Spleen (tissue), 11 donors: ENCODE measurements around the gene KLHL8. TPM values are rescaled to one million over a fixed set of nuclear protein-coding genes. Genes with fewer than 3 reads are reported as not detected.

ENCODE experiments used
- DNase-seq: peaks from one replicate; pipeline ENCODE4 v3.0.0-alpha.2; 2020
- H3K27ac ChIP-seq, 8 donors: fragments of 200-600 bp; sonication (generic) in 7 of 8; 1 replicate in 4 of 8; 2 replicates in 4 of 8; pipeline versions ENCODE4 v1.5.0 to v1.8.0; 2016 to 2021; ENCODE audit warnings: inconsistent platforms in 4 of 8, mild to moderate bottlenecking in 4 of 8, moderate library complexity in 1 of 8
- H3K27me3 ChIP-seq, 7 donors: fragments of 200-600 bp; sonication (generic) in 6 of 7; replicated peaks in 1 of 7; 1 replicate in 4 of 7; 2 replicates in 3 of 7; pipeline versions ENCODE4 v1.5.0 to v1.8.0; 2016 to 2021; ENCODE audit warnings: inconsistent platforms in 3 of 7, mild to moderate bottlenecking in 1 of 7
- H3K36me3 ChIP-seq, 6 donors: fragments of 200-600 bp; sonication (generic) in 5 of 6; 1 replicate in 4 of 6; 2 replicates in 2 of 6; pipeline versions ENCODE4 v1.5.0 to v1.8.0; 2016 to 2021; ENCODE audit warnings: inconsistent platforms in 2 of 6
- H3K4me1 ChIP-seq, 6 donors: fragments of 200-600 bp; sonication (generic) in 5 of 6; 1 replicate in 3 of 6; 2 replicates in 3 of 6; pipeline versions ENCODE4 v1.5.0 to v1.8.0; 2016 to 2021; ENCODE audit warnings: inconsistent platforms in 3 of 6
- H3K4me3 ChIP-seq, 8 donors: fragments of 200-600 bp; sonication (generic) in 7 of 8; 1 replicate in 4 of 8; 2 replicates in 4 of 8; pipeline versions ENCODE4 v1.5.0 to v1.8.0; 2016 to 2021; ENCODE audit warnings: inconsistent platforms in 4 of 8, mild to moderate bottlenecking in 4 of 8, moderate library complexity in 2 of 8
- H3K9me3 ChIP-seq, 8 donors: fragments of 200-600 bp; sonication (generic) in 7 of 8; 1 replicate in 4 of 8; 2 replicates in 4 of 8; pipeline versions ENCODE4 v1.5.0 to v1.8.0; 2016 to 2021; ENCODE audit warnings: inconsistent platforms in 4 of 8
- POLR2A ChIP-seq, 3 donors: fragments of 450-650 bp; IDR thresholded peaks; one replicate each; pipeline ENCODE4 v1.5.1; 2017; ENCODE audit warnings: antibody characterized with exemption in 3 of 3, mild to moderate bottlenecking in 1 of 3
- POLR2AphosphoS5 ChIP-seq, 3 donors: sonication (generic); formaldehyde crosslinking; IDR thresholded peaks; one replicate each; pipeline ENCODE4 v1.5.1; 2017; ENCODE audit warnings: antibody characterized with exemption in 3 of 3
- WGBS, 5 donors: extraction: QIAGEN DNeasy Blood & Tissue Kit in 3 of 5; methylation state at CpG; one replicate each; pipeline versions ENCODE4 v1.1.5 to v1.1.7; 2013 to 2018; 5-methylcytosine and 5-hydroxymethylcytosine counted together
- intact Hi-C: fragments of 100-400 bp; cut with DNase I; formaldehyde crosslinking; loops from one replicate; pipeline ENCODE4 v1.15.0; 2023; ENCODE audit warnings: low total_unique reads
- polyA plus RNA-seq, 3 donors: library from polyadenylated mRNA; stranded (reverse); fragments of 200-250 nt; gene quantifications; one replicate each; pipeline ENCODE4 v1.2.1, GENCODE V29; 2013
- total RNA-seq, 7 donors: library from RNA; depleted of rRNA in 3 of 7; stranded (reverse); fragments of >200 nt in 3 of 7; fragmentation: NEBNext Ultra II Directional in 4 of 7; extraction: Animal tissue kit (Norgen Biotek cat#: 25700) in 4 of 7; gene quantifications; one replicate each; pipeline versions ENCODE4 v1.1.0 to v1.2.1, GENCODE V29; 2016 to 2021
- TF ChIP-seq, protein P1 (sequence below), 11 experiments: fragments of 200-600 bp in 7 of 11; fragments of 450-650 bp in 4 of 11; sonication (generic) in 4 of 11; IDR thresholded peaks in 8 of 11; conservative IDR thresholded peaks in 3 of 11; 1 replicate in 7 of 11; 2 replicates in 4 of 11; pipeline versions ENCODE4 v1.4.0 to v1.8.0; 2016 to 2021; ENCODE audit warnings: antibody characterized with exemption in 11 of 11, inconsistent platforms in 4 of 11, mild to moderate bottlenecking in 1 of 11
- donor health status: healthy with polysubstance abuse.
- donor health status: DM: no; HTN: no; CAD: no; lungs with moderate emphysema.
- donor health status: DM: no; HTN: no; CAD: no.
- donor health status: Bipolar disorder and iron deficiency.
- donor health status: healthy.
- donor health status: DM: no; HTN: no; CAD: no.
- donor health status: DM: yes; HTN: yes; CAD: no.

Gene KLHL8
- total and polyA plus RNA-seq, 10 donors, result 2.6 to 17.6 (median 15.0) TPM

DNA sequence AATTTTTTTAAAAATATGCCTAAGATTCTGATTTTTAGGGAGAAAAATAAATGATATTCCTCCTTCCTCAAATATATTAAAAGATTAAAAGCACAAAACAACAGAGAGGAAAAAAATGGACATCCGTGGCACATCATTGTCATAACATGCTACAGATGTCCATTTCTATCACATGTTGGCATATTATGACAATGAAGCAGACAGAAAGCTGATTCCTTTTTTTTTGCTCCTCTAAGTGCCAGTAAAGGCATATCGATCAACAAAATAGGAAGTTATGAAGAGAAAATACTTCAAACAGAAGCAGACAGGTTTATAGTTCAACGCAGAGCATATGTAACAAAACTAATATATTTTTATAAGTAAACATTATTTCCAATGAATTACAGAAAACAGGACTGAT lies 11.2 kb downstream of the KLHL8 start:
- Histone ChIP-seq H3K36me3 (peaks cover 0 to 12% (median 0%) of the 10 kb centered on the region in 6 donors), H3K27me3 (no peaks in the 10 kb centered on the region), H3K27ac (peak overlapping the region; percentile 12 to 91 (median 72)), H3K4me1 (peaks cover 0 to 57% (median 33%) of the 10 kb centered on the region in 6 donors), H3K9me3 (no peaks in the 10 kb centered on the region), H3K4me3 (peak overlapping the region in 6 of 8 donors; percentile 9 to 55 (median 14))
- TF ChIP-seq POLR2AphosphoS5 (IDR thresholded peaks at IDR 0.05) (no peak), POLR2A (IDR thresholded peaks at IDR 0.05) (no peak)
- TF ChIP-seq, protein P1, sequence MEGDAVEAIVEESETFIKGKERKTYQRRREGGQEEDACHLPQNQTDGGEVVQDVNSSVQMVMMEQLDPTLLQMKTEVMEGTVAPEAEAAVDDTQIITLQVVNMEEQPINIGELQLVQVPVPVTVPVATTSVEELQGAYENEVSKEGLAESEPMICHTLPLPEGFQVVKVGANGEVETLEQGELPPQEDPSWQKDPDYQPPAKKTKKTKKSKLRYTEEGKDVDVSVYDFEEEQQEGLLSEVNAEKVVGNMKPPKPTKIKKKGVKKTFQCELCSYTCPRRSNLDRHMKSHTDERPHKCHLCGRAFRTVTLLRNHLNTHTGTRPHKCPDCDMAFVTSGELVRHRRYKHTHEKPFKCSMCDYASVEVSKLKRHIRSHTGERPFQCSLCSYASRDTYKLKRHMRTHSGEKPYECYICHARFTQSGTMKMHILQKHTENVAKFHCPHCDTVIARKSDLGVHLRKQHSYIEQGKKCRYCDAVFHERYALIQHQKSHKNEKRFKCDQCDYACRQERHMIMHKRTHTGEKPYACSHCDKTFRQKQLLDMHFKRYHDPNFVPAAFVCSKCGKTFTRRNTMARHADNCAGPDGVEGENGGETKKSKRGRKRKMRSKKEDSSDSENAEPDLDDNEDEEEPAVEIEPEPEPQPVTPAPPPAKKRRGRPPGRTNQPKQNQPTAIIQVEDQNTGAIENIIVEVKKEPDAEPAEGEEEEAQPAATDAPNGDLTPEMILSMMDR (IDR thresholded peaks at IDR 0.05 in 8 of 11, conservative IDR thresholded peaks at IDR 0.05 in 3 of 11), result no peak
- no peak for DNase-seq
- 28 to 31% (median 29%) methylated on average over 3 of the region's 3 CpGs for WGBS, 5 donors
- intact Hi-C loops, result no loop called here

DNA sequence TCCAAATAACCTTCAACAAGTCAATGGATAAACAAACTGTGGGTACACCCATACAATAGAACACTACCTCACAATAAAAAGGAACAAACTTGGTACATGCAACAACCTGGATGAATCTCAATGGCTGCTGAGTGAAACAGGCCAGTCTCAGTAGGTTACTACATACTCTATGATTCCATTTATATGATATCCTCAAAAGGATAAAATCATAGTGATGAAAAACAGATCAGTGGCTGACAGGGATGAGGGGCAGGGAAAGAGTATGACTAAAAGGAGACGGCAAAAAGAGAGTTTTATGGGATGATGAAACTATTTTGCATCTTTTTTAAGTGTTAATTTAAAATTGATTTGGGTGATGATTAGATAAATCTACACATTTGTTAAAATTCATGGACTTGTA lies 15.9 kb downstream of the KLHL8 start:
- intact Hi-C loops, result no loop called here
- peaks cover 0 to 13% (median 12%) of the 10 kb centered on the region in 6 donors for H3K4me1 ChIP-seq
- WGBS, 5 donors, result 83 to 98% (median 88%) methylated on average over 1 of the region's 1 CpG
- no peaks in the 10 kb centered on the region for H3K27me3 ChIP-seq
- H3K36me3 ChIP-seq, result peaks cover 0 to 12% (median 0%) of the 10 kb centered on the region in 6 donors
- DNase-seq, result no peak
- no peak overlapping the region for H3K27ac ChIP-seq
- H3K4me3 ChIP-seq, result no peak overlapping the region
- no peak for TF ChIP-seq POLR2A (IDR thresholded peaks at IDR 0.05)
- TF ChIP-seq, protein P1 (IDR thresholded peaks at IDR 0.05 in 8 of 11, conservative IDR thresholded peaks at IDR 0.05 in 3 of 11), result no peak
- no peak for TF ChIP-seq POLR2AphosphoS5 (IDR thresholded peaks at IDR 0.05)
- H3K9me3 ChIP-seq, result peaks cover 0 to 16% (median 8%) of the 10 kb centered on the region in 8 donors

DNA sequence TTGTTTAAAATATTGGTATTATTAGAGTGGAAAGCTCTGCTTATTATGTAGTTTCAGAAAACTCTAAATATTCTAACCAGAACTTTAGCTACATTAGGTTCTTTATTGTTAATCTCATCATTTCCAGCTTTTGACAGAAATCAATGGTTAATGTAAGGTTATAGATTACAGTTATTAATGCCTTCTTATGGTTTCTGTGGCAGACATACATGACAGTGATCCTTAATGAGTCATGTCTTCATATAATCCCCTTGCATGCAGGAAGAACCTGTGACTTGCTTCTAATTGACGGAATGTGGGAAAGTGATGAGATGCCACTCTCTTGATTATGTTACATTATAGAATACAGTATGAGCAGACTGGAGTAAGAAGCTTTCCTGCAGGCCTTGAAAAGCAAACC lies 23.5 kb downstream of the KLHL8 start:
- intact Hi-C loops, result no loop called here
- DNase-seq, result no peak
- Histone ChIP-seq H3K4me3 (no peak overlapping the region), H3K36me3 (peaks cover 0 to 9% (median 0%) of the 10 kb centered on the region in 6 donors), H3K9me3 (no peaks in the 10 kb centered on the region), H3K27ac (no peak overlapping the region), H3K4me1 (peaks cover 0 to 9% (median 0%) of the 10 kb centered on the region in 6 donors), H3K27me3 (no peaks in the 10 kb centered on the region)
- no peak for TF ChIP-seq POLR2AphosphoS5 (IDR thresholded peaks at IDR 0.05)
- no peak for TF ChIP-seq POLR2A (IDR thresholded peaks at IDR 0.05)
- TF ChIP-seq, protein P1 (IDR thresholded peaks at IDR 0.05 in 8 of 11, conservative IDR thresholded peaks at IDR 0.05 in 3 of 11), result no peak
- WGBS, 5 donors, result 62 to 100% (median 100%) methylated on average over 1 of the region's 1 CpG

DNA sequence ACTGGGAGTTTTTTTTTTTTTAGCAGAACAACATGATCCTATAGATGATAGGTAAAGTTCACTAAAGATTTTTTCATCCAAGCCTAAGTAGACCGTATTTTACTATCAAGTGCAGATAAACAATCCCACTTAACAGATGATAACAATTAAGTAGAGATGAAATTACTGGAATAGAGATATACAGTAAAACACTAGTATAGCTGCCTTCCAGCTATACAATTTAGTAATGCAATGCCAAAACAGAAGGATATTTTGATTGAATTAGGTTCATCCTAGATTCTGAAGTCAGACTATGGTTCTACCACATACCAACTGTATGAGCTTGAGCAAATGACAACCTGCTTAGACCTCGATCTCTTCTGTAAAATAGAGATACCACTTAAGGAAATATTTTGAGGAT lies 24.3 kb downstream of the KLHL8 start:
- 91 to 99% (median 95%) methylated on average over 2 of the region's 2 CpGs for WGBS, 5 donors
- H3K27ac ChIP-seq, result no peak overlapping the region
- no peak overlapping the region for H3K4me3 ChIP-seq
- TF ChIP-seq POLR2AphosphoS5 (IDR thresholded peaks at IDR 0.05), result no peak
- no peak for TF ChIP-seq POLR2A (IDR thresholded peaks at IDR 0.05)
- TF ChIP-seq, protein P1 (IDR thresholded peaks at IDR 0.05 in 8 of 11, conservative IDR thresholded peaks at IDR 0.05 in 3 of 11), result no peak
- intact Hi-C loops, result no loop called here
- no peaks in the 10 kb centered on the region for H3K9me3 ChIP-seq
- no peak for DNase-seq
- H3K4me1 ChIP-seq, result peaks cover 0 to 9% (median 0%) of the 10 kb centered on the region in 6 donors
- H3K36me3 ChIP-seq, result peaks cover 0 to 12% (median 0%) of the 10 kb centered on the region in 6 donors
- no peaks in the 10 kb centered on the region for H3K27me3 ChIP-seq
